NCI-H2107 treated with DMSO at 0.1 percent for 48 hours (cell line): ENCODE data around the gene NBPF1.
A peak's percentile ranks its signal among the peaks of the same experiment; 100 is the strongest.
"Not testable (repeated sequence)": the region's sequence is repeated elsewhere in the genome, so short reads cannot be mapped to it uniquely, and the experiment has no call there.

Experiments used
- DNase-seq: peaks from one replicate; lab custom pipeline; 2025; ENCODE audit not compliant: unreplicated experiment; lab: John Stamatoyannopoulos, UW

NBPF1 gene

GRCh38 chr1:16623812-16624719 lies 10.7 kb upstream of the NBPF1 start:
- DNase-seq: peak; percentile 100

DNA sequence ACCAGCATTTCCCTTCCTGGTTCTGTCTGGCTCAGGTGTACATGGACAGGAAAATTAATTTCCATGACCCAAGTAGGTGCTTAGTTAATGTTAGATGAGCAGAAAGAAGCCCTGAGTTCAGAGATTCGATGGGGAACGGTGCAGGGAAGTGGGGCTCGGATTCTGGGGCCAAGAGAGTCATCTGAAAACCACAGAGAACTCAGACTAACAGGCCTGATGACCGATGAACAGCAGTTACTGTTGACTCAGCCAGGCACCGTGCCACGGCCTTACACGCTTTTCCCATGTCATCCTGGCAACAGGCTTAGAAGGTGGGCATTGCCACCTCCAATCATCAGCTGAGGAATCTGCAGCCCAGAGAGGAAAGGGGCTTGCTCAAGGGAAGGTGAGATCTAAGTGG lies 10.0 kb upstream of the NBPF1 start:
- DNase-seq: not testable (repeated sequence)

- DNase-seq: not testable (repeated sequence)
Measured at GRCh38 chr1:16621681-16622315, 8.4 kb upstream of the NBPF1 start.

DNA sequence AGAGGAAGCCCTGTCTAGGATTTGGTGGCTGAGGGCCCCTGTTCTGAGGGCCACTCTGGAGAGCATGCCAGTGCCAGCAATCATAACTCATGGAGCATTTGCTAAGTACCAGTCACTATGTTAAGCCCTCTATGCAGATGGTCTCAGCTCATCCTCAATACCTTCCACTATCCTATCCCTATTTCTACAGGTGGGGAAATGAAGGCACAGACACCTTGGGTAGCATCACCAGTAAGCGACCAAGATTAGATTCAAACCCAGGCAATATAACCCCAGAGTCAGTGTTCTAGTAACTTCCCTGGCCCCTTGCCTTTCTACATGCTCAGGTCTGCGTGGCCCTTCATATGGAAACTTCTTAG lies 7.9 kb upstream of the NBPF1 start:
- no peak for DNase-seq

DNA sequence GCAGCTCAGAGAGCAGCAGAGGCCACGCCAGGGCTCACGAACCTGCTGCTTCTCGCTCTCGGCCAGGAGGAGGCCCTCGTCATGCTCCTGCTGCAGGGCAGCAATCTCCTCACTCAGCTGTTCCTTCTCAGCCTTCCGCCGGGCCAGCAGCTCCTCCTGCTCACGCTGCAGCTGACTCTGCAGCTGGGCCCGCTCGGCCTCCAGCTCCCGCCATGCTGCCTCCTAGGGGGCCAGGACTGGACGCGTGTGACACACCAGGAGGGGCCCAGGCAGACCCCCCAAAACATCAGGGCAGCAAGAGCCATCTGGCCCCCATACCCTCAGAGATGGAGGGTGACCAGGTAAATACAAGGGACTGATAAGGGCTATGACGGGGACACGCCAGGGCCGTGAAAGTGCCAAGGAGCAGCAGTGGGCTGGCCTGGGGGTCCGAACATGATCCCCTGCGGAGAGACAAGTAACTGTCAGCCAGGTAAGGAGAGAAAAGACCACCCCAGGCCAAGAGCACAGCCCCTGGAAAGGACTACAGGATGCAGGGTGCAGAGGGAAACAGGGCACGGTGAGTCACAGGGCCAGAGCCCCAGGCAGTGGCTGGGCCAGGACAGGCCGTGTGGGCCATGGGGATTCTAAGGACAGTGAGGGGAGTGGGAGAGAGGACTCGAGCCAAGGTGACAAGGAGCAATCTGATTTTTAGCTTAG lies 6.6 kb upstream of the NBPF1 start:
- not testable (repeated sequence) for DNase-seq

DNA sequence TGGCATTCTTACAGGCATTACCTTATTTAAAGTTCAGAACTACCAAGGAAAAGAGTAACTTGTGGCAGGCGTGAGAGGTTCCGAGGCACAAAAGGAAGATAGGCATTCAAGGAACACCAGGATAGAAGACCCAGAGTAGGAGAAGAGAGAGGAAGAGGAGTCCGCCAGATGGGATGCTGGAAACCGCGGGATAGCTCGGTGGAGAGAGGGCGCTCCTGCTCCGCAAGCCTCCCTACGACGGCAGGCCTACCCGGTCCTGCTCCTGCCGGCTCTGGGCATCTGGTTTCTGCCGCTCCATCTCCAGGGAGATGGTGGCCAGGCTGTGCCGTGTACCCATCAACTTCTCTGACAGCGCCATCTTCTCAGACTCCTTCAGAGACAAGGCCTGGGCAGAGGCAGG lies 5.4 kb upstream of the NBPF1 start:
- no peak for DNase-seq

DNA sequence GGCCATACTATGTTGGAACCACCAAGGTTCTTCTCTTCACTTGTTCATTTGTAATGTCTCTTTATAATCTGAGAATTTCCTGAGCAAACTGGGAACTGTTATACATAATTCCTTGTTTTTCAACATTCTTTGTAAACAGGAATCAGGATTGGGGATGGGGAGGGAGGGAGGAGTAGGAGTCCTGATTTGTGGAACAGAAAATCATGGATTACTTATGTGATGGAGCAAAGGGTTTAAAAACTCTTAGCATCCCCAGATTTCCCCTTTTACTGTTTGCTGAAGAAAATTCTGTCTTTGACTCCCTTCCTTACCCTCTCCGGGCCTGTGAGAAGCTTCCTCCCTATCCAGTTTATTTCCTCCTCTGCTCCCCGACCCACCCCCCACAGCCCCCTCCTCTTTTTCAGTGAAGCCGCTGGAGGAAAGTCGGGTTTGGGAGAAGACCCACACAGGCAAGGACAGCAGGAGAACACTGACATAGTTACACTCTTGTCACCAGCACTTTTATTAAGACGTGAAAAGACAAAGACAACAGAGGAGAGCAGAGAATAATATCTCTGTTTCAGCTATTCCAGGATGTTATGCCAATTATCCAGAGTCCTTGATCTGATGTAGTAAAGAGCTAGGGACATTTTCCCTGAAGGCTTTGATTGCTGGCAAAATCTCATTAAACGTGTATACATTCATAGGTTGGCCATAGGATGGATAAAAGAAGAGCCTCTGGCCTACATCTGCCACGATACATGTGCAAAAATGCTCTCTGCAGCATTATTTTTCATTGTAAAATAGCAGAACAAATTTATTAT lies 4.6 kb upstream of the NBPF1 start:
- no peak for DNase-seq

DNA sequence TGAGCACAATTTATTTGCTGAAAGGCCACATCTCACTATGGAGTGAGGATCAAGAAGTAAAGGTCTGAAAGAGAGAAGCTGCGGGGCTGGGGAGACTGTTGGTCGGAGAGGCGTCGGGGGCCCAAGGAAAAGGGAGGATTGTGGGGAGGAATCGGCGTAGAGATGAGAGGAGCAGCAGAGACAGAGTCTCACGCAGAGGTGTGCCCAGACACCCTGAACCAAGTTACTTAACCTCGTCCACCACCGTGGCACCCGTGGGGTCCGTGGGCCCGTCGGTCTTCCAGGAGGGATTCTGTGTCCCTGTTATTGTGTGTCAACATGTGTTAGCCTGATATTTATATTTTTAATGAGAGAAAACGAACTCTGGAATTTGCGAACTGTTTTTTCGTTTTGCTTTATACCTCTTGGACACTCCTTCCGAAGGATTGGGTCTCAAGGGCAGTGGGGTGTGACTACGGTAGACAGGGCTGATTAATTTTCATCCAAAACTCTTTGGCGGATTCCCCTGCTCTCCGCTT lies 3.8 kb upstream of the NBPF1 start:
- no peak for DNase-seq

DNA sequence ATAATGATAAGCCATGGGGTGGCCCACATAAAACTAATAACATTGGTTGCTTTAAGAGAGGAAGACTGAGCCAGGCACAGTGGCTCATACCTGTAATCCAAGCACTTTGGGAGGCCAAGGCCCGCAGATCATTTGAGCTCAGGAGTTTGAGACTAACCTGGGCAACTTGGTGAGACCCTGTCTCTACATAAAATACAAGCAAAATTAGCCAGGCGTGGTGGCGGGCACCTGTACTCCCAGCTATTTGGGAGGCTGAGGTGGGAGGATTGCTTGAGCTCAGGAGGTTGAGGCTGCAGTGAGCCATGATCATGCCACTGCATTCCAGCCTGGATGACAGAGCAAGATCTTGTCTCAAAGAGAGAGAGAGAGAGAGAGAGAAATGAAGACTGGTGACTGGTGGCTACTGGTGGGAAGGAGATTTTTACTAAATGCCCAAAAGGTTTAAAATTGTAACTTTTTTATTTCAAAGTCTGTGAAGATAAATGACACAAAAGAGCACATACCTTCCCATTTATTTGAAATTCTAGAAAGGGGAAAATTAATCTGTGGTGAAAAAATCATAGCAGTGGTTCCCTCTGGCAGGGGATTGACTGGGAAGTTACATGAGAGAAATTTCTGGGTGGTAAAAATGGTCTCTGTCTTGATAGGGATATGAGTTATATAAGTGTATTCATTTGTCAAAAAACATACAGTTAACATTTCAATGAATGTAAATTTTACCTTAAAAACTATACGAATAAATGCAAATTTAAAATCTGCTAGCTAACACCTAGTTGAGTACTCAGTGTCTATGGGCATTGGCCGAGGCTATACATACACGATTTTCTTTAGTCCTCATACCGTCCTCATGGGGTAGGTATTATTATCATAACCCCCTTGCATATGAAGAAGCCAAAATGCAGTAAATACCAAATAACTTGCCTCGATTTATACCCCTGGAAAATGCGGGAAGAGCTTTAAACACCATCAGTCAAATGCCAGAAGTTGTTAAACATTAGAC lies 2.2 kb upstream of the NBPF1 start:
- no peak for DNase-seq

- DNase-seq: no peak
Measured at GRCh38 chr1:16614361-16615252, 1.2 kb upstream of the NBPF1 start.

DNA sequence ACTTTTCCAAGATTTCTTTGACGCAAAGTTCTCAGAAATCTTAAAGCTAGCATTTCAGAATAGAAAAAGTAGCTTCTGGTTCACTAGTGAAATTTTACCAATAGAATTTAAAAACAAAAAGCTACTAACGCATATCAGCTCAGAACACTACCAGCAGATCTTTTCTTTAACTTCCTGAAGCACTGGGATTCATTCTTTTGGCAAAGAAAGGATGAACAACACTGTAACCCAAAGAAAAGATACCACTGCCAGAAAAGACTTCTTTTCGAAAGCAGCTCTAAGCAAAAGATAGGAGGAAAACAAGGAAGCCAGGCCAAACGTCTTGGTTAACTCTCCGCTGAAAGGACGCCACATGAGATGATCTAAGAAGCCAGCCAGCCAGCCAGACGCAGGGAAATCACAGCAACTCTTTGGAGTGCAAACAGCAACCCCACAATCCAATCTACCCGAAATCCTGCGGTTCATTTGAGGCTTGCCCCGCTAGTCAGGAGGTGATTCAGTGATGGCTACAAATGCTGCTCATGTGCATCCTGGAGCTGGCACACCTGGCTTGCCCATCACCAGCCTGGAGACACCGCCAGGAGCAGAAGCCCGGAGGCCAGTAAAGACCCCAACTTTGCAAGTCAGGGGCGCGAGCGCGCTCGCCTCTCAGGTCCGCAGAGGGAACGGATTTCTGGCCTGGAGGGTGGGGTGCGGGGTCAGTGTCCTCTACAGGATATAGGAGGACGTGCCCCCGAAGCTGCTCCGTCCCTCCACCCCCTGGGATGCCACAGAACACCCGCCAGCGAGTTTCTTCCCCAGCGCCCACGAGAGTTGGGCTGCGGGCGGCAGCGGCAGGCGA lies 812 bp downstream of the NBPF1 start:
- DNase-seq: peak; percentile 91

DNA sequence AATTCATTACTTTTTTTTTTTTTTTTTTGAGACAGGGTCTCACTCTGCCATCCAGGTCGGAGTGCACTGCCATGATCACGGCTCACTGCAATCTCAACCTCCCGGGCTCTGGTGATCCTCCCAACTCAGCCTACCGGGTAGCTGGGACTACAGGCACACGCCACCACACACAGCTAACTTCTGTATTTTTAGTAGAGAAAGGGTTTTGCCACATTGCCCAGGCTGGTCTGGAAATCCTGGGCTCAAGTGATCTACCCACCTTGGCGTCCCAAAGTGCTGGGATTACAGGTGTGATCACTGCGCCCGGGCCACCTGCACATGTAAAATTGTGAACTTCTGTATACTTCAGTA lies 1.4 kb downstream of the NBPF1 start:
- not testable (repeated sequence) for DNase-seq

- not testable (repeated sequence) for DNase-seq
Measured at GRCh38 chr1:16611164-16611563, 2.2 kb downstream of the NBPF1 start.

DNA sequence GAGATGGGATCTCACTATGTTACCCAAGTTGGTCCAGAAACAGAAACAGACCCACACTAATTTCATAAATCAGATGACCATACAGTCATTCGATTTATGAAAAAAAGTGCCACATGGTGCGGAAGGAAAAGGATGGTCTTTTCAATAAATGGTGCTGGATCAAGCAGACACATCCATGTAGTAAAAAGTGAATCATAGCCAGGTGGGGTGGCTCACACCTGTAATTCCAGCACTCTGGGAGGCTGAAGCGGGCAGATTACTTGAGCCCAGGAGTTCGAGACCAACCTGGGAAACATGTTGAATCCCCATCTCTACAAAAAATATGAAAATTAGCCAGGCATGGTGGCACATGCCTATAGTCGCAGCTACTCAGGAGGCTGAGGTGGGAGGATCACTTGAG lies 2.8 kb downstream of the NBPF1 start:
- not testable (repeated sequence) for DNase-seq

- DNase-seq: not testable (repeated sequence)
Measured at GRCh38 chr1:16609761-16610160, 3.6 kb downstream of the NBPF1 start.

DNA sequence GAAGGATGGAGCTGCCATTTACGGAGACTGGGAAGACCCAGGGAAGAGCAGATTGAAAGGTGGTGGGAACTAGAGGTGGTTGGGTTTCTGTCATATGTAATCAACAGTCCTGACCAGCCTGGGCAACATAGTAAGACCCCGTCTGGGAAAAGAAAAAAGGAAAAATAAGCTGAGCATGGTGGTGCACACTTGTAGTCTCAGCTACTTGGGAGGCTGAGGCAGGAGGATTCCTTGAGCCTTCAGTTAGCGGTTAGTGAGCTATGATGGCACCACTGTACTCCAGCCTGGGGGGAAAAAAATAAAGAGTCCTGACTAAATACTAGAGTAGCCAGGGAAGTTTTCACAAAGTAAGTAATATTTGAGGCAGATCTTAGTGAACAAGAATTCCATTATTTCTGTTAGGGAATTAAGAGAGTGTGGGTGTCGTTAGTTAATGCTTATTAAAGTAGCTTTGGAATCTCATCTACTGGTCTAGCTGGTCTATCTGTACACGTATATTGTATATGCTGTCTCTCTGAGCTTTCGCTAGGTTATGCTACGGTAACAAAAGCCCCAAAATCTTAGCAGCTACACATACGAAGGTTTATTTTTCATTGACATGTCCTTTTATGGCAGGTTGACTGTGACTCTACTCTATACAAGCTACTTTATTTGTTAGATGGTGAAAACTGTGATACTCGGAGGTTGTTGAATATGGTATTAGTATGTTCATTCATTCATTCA lies 4.4 kb downstream of the NBPF1 start:
- no peak for DNase-seq
